Uterus (tissue), 4 donors: ENCODE data around the gene BORCS6. TPM values are rescaled to one million over a fixed set of nuclear protein-coding genes. Genes with fewer than 3 reads are reported as not detected.

Source experiments
- DNase-seq, 2 donors: peaks; one replicate each; pipeline ENCODE4 v3.0.0-alpha.2; 2019 to 2020
- H3K27ac ChIP-seq, 2 donors: fragments of 200-600 bp; sonication (generic); 1 replicate in 1 of 2; 2 replicates in 1 of 2; pipeline ENCODE4 v1.5.1; 2016 to 2018
- H3K27me3 ChIP-seq, 2 donors: fragments of 200-600 bp; sonication (generic); one replicate each; pipeline ENCODE4 v1.5.1; 2018 to 2019; ENCODE audit warnings: control low read depth in 1 of 2
- H3K36me3 ChIP-seq, 2 donors: fragments of 200-600 bp; sonication (generic); one replicate each; pipeline ENCODE4 v1.5.1; 2019; ENCODE audit warnings: control low read depth in 1 of 2
- H3K4me1 ChIP-seq, 2 donors: fragments of 200-600 bp; sonication (generic); one replicate each; pipeline ENCODE4 v1.5.1; 2018 to 2019; ENCODE audit warnings: control low read depth in 1 of 2
- H3K4me3 ChIP-seq, 2 donors: fragments of 200-600 bp; sonication (generic); 1 replicate in 1 of 2; 2 replicates in 1 of 2; pipeline ENCODE4 v1.5.1; 2018 to 2019; ENCODE audit warnings: mild to moderate bottlenecking in 1 of 2
- H3K9me3 ChIP-seq, 2 donors: fragments of 200-600 bp; sonication (generic); one replicate each; pipeline ENCODE4 v1.5.1; 2019; ENCODE audit warnings: control low read depth in 1 of 2
- POLR2A ChIP-seq, 2 donors: fragments of 450-650 bp; IDR thresholded peaks; one replicate each; pipeline ENCODE4 v1.6.1; 2016; ENCODE audit warnings: antibody characterized with exemption in 2 of 2, mild to moderate bottlenecking in 1 of 2, moderate library complexity in 1 of 2
- intact Hi-C: fragments of 100-400 bp; cut with DNase I; formaldehyde crosslinking; loops from one replicate; pipeline ENCODE4 v1.15.1; 2023; ENCODE audit warnings: low total_unique reads
- total RNA-seq, 4 donors: library from RNA; depleted of rRNA in 3 of 4; stranded (reverse); fragments of >200 nt in 3 of 4; gene quantifications; one replicate each; pipeline versions ENCODE4 v1.1.0 to v1.2.4, GENCODE V29; 2014 to 2023
- TF ChIP-seq, protein P1 (sequence below), 4 experiments: fragments of 200-600 bp in 2 of 4; fragments of 450-650 bp in 2 of 4; sonication (generic) in 2 of 4; IDR thresholded peaks; one replicate each; pipeline ENCODE4 v1.5.1; 2016 to 2019; ENCODE audit warnings: antibody characterized with exemption in 4 of 4, mild to moderate bottlenecking in 2 of 4, moderate library complexity in 1 of 4
- donor health status: DM: yes; HTN: yes; CAD: no.

BORCS6 gene
- total RNA-seq, 4 donors from 2014 or later = under 0.01 to 9.0 (median 6.1) TPM

DNA sequence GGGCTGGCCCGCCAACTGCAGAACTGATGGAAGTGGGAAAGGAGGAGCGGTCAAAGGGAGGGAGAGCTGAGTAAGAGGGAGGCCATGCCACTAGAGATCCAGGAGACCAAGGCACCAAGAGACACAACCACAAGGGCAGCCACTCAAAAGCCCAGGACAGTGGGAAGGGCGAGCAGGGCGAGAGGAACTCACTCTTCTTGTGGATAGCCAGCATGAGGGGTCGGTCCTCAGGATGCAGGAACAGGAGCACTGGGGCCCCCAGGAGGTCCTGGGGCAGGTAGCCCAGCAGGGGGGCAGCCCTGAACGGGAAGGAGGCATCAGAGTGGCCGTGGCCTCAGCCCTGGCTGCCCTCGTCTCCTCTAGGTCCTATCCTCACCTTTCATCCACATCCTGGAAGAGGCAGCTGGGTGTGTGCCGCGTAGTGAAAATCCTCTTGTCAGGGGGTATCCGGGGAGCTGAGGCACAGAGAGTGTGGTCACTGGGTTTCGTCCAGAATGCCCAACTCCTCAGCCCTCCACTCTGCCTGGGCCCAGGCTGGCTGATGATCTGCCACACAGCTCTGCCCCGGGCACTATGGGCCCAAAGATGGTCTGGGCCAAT is 42.1 kb downstream of the BORCS6 start:
- intact Hi-C loops = no loop called here
- Histone ChIP-seq H3K9me3 (no peaks in the 10 kb centered on the region), H3K36me3 (no peaks in the 10 kb centered on the region), H3K27me3 (no peaks in the 10 kb centered on the region), H3K4me1 (peaks cover 5 to 17% of the 10 kb centered on the region in 2 donors), H3K27ac (peak overlapping the region; percentile 50 to 66), H3K4me3 (no peak overlapping the region)
- DNase-seq = no peak
- TF ChIP-seq, protein P1, sequence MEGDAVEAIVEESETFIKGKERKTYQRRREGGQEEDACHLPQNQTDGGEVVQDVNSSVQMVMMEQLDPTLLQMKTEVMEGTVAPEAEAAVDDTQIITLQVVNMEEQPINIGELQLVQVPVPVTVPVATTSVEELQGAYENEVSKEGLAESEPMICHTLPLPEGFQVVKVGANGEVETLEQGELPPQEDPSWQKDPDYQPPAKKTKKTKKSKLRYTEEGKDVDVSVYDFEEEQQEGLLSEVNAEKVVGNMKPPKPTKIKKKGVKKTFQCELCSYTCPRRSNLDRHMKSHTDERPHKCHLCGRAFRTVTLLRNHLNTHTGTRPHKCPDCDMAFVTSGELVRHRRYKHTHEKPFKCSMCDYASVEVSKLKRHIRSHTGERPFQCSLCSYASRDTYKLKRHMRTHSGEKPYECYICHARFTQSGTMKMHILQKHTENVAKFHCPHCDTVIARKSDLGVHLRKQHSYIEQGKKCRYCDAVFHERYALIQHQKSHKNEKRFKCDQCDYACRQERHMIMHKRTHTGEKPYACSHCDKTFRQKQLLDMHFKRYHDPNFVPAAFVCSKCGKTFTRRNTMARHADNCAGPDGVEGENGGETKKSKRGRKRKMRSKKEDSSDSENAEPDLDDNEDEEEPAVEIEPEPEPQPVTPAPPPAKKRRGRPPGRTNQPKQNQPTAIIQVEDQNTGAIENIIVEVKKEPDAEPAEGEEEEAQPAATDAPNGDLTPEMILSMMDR (IDR thresholded peaks at IDR 0.05) = no peak

DNA sequence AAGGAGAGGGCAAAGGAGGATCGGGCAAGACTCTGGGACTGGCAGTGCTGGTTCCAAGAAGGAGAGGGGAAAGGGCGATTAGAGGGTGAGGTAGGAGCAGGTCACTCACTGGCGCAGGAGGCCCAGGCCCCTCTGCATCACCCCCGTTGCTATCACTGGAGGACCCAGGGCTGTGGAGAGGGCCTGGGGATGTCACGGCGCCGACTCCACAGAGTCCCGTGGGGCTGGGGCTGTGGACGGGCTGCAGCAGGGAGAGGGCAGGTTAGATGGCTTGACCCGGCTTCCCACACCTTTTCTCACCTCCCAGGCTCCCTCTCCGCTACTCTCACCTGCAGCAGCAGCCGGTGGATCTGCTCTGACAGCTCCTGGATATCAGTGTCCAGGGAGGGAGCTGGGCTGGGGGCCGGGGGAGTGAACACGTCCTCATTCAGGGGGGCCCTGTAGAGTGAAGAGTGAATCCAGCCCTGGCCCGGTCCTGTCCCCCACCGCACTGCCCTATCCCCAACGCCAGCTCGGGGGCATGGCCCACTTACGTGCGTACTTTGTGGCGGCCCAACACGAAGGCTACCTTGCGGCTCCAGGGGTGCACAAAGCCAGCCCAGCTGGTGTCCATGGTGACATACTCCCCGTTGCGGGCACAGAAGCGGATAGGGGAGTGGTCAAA is 42.7 kb downstream of the BORCS6 start:
- no peak for DNase-seq
- intact Hi-C loops = no loop called here
- H3K27ac ChIP-seq = peak overlapping the region; percentile 10 to 66
- H3K4me3 ChIP-seq = no peak overlapping the region
- TF ChIP-seq POLR2A (IDR thresholded peaks at IDR 0.05) = no peak
- TF ChIP-seq, protein P1 (IDR thresholded peaks at IDR 0.05) = no peak
- H3K4me1 ChIP-seq = peaks cover 4 to 13% of the 10 kb centered on the region in 2 donors
- no peaks in the 10 kb centered on the region for H3K36me3 ChIP-seq
- H3K9me3 ChIP-seq = no peaks in the 10 kb centered on the region
- no peaks in the 10 kb centered on the region for H3K27me3 ChIP-seq

DNA sequence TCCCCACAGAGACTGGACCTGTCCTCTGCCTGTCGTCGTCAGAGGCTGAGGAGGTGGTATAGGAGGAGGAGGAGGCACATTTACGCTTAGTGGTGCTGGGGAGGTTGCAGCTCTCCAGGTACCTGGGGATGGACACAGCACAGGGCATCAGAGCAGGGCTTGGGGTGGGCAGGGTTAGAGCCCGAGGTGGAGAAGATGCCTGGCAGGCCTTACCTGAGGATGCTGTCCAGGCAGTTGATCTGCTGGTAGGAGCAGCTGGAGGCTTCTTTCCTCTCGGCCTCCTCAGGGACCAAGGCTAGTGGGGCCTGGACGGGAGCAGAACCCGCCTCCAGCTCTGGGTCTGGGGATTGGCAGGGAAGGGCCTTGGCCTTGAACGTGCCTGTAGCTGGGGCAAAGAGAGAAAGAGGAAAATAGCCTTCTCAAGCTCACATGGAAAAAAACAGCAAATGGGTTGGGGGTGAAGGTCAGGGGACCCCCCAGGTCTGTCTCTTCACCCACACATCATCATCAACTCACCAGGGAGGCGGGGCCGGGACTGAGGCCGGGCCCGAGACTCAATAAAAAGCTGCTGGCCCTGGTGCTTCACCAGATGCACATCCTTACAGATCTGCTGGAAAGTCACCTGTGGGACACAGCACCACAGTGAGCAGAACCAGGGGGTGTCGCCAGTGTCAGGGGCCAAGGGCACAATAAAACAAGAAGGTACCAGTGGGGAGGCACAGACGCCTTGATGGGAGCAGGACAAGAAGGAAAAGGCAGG is 43.4 kb downstream of the BORCS6 start:
- peaks cover 4 to 13% of the 10 kb centered on the region in 2 donors for H3K4me1 ChIP-seq
- intact Hi-C loops = no loop called here
- no peaks in the 10 kb centered on the region for H3K36me3 ChIP-seq
- peak overlapping the region; percentile 10 to 66 for H3K27ac ChIP-seq
- H3K9me3 ChIP-seq = no peaks in the 10 kb centered on the region
- DNase-seq = no peak
- H3K4me3 ChIP-seq = no peak overlapping the region
- H3K27me3 ChIP-seq = no peaks in the 10 kb centered on the region
- TF ChIP-seq POLR2A (IDR thresholded peaks at IDR 0.05) = no peak
- TF ChIP-seq, protein P1 (IDR thresholded peaks at IDR 0.05) = no peak

DNA sequence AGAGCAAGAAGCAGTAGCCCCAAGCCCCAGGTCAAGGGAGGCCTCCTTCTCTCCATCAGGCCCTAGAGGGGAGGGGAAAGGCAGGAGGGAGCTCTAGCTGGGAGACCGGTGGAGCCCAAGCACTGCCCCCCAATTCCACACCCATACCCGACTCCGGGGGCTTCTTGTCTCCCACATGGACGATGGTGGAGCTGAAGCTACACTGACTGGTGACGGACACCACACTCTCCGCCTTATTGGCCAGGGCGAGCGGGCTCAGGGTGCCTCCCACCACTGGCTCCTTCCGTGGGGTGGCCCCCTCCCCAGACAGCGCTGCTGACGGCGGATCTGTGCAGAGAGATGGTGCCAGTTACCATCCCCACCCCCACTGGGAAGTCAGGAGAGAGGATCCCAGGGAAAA is 44.2 kb downstream of the BORCS6 start:
- H3K36me3 ChIP-seq = no peaks in the 10 kb centered on the region

More for the DNA sequence above, 44.2 kb downstream of the BORCS6 start:
- Histone ChIP-seq H3K4me1 (peaks cover 4 to 13% of the 10 kb centered on the region in 2 donors), H3K4me3 (no peak overlapping the region), H3K27ac (peak overlapping the region; percentile 10 to 66), H3K9me3 (no peaks in the 10 kb centered on the region), H3K27me3 (no peaks in the 10 kb centered on the region)
- intact Hi-C loops = no loop called here
- no peak for DNase-seq
- TF ChIP-seq, protein P1 (IDR thresholded peaks at IDR 0.05) = no peak
